GM18868 (cell line): ENCODE measurements around the gene DEFB121.
"Not testable (repeated sequence)": the region's sequence is repeated elsewhere in the genome, so short reads cannot be mapped to it uniquely, and the experiment has no call there.

Experiments
- ATAC-seq: cut with Tn5 transposase; IDR thresholded peaks from one replicate; pipeline ENCODE4 v1.9.1; 2021; ENCODE audit warnings: mild to moderate bottlenecking, moderate library complexity; ENCODE audit not compliant: unreplicated experiment

Gene DEFB121

DNA sequence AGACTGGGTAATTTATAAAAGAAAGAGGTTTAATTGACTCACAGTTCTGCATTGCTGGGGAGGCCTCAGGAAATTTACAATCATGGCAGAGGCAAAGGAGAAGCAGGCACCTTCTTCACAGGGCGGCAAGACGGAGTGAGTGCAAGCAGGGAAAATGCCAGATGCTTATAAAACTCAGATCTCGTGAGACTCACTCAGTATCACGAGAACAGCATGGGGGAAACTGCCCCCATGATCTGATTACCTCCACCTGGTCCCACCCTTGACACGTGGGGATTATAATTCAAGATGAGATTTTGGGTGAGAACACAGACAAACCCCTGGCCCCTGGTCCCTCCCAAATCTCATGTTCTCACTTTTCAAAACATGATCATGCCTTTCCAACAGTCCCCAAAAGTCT, 41.7 kb downstream of the DEFB121 start:
- not testable (repeated sequence) for ATAC-seq

DNA sequence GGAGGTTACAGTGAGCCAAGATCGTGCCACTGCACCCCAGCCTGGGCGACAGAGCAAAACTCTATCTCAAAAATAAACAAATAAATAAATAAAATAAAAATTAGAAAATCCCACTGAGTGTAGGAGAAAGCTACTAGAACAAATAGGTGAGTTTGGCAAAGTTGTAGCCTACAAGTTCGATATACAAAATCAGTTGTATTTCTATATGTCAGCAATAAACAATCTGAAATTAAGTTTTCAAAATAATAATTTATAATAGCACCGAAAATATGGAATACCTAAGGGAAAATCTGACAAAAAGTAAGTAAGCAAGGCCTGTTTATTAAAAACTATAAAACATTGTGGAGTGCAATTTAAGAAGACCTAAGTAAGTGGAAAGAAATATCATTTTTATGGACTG, 42.7 kb downstream of the DEFB121 start:
- no peak for ATAC-seq

DNA sequence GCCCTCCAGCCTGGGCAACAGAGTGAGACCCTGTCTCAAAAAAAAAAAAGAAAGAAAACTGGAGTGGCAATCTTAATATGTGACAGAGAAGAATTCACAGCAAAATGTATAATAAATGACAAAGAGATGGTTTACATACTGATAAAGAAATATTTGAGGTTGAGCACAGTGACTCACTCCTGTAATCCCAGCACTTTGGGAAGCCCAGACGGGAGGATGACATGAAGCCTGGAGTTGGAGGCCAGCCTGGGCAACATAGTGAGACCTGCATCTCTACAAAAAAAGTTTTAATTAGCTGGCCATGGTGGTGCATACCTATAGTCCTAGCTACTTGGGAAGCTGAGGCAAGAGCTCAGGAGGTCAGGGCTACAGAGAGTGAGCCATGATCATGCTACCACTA, 50.0 kb downstream of the DEFB121 start:
- no peak for ATAC-seq
